Fibroblast of pulmonary artery (primary cell): ENCODE data around the gene CFAP70.
"Not testable (repeated sequence)": the region's sequence is repeated elsewhere in the genome, so short reads cannot be mapped to it uniquely, and the experiment has no call there.

Experiments used
- DNase-seq: peaks from one replicate; pipeline ENCODE4 v3.0.0-alpha.2; 2010; ENCODE audit warnings: low read depth
- H3K4me3 ChIP-seq: replicated peaks from 2 replicates; pipeline ENCODE4 v1.5.1; 2011; ENCODE audit warnings: low read depth, mild to moderate bottlenecking, control low read depth, low read length, moderate library complexity
- TF ChIP-seq, protein P1 (sequence below): IDR thresholded peaks from 2 replicates; pipeline ENCODE4 v1.5.1; 2011; ENCODE audit warnings: mild to moderate bottlenecking, control low read depth, low read length, inconsistent platforms; ENCODE audit errors: missing control alignments

Gene CFAP70

DNA sequence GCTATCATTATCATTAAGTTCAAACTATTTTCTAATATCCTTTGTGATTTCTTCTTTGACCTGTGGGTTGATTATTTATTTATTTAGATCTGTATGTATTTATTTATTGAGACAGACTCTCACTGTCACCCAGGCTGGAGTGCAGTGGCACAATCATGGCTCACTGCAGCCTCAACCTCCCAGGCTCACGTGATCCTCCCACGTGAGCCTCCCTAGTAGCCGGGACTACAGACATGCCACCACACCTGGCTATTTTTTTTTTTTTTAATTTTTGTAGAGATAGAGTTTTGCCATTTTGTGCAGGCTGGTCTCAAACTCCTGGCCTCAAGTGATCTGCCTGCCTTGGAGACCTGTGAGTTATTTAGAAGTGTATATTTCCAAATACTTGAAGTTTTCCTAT is 77.6 kb downstream of the CFAP70 start:
- no peak overlapping the region for H3K4me3 ChIP-seq
- DNase-seq, result no peak
- TF ChIP-seq, protein P1, sequence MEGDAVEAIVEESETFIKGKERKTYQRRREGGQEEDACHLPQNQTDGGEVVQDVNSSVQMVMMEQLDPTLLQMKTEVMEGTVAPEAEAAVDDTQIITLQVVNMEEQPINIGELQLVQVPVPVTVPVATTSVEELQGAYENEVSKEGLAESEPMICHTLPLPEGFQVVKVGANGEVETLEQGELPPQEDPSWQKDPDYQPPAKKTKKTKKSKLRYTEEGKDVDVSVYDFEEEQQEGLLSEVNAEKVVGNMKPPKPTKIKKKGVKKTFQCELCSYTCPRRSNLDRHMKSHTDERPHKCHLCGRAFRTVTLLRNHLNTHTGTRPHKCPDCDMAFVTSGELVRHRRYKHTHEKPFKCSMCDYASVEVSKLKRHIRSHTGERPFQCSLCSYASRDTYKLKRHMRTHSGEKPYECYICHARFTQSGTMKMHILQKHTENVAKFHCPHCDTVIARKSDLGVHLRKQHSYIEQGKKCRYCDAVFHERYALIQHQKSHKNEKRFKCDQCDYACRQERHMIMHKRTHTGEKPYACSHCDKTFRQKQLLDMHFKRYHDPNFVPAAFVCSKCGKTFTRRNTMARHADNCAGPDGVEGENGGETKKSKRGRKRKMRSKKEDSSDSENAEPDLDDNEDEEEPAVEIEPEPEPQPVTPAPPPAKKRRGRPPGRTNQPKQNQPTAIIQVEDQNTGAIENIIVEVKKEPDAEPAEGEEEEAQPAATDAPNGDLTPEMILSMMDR, result no peak

DNA sequence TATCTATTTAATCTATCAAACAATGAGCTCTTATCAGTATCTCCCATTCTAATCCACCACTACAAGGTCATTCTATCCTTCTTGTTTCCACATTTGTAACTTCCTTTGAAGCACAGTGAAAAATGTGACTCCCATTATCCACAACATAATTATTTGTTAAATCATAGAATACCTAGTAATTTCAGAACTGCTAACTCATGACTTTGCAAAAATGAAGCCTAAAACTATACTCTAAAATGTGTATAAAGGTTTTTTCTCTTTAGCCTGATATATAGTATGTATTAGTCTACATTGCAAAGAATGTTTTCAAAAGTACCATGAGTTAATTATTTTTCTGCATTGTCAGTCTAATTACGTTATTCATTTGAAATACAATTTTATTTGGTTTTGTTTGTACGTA is 94.2 kb downstream of the CFAP70 start:
- H3K4me3 ChIP-seq, result no peak overlapping the region
- TF ChIP-seq, protein P1, result no peak
- DNase-seq, result no peak

DNA sequence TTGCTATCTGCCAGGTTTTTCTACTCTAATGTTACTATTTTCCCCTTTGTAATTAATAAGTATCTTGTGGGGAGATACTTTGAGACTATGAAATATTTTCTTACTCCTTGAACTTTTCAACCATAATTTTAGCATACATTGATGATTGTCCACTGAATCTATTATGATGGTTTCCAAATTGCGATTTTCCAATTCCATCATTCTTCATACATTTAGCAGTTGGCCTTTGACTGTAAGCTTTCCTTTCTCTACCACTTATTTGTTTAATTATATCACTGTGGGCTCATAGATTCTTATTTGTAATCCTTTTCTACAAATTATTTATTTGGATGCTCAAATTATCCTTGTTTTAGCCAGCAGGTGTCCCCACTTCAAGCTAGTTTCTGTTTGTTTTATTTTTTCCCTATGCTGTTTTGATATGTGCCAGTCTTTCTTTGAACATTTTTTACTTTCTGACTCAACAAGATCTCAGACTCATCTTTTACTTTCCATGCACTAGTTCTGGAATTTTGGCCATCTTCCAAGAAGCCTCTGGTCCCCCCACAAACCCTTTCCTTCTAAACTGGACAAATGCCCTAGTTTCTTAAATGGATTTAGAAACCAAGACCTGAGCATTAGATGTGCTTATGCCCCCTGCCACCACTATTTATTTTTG is 94.8 kb downstream of the CFAP70 start:
- peak; percentile 51 for DNase-seq
- H3K4me3 ChIP-seq, result no peak overlapping the region
- TF ChIP-seq, protein P1, result peak; percentile 61

DNA sequence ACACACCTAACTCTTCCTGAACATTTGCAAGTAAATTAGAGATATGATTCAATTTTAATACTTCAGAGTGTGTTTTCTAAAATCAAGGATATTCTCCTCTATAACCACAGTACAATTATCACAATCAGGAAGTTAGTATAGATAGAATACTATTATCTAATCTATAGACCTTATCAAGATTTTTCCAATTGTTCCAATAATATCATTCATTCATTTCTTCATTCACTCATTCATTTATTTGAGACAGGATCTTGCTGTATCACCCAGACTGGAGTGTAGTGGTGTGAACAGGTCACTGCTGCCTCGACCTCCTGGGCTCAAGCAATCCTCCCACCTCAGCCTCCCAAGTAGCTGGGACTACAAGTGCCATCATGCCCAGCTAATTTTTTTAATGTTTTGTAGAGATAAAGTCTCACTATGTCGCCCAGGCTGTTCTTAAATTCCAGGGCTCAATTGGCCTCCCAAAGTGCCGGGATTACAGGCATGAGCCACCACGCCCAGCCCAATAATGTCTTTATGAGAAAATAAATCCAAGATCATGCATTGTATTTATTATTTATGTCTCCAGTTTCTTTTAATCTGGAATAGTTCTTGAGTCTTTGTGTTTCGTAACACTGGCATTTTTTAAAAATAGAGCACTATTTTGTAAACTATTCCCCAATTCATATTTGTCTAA is 95.6 kb downstream of the CFAP70 start:
- DNase-seq, result no peak

DNA sequence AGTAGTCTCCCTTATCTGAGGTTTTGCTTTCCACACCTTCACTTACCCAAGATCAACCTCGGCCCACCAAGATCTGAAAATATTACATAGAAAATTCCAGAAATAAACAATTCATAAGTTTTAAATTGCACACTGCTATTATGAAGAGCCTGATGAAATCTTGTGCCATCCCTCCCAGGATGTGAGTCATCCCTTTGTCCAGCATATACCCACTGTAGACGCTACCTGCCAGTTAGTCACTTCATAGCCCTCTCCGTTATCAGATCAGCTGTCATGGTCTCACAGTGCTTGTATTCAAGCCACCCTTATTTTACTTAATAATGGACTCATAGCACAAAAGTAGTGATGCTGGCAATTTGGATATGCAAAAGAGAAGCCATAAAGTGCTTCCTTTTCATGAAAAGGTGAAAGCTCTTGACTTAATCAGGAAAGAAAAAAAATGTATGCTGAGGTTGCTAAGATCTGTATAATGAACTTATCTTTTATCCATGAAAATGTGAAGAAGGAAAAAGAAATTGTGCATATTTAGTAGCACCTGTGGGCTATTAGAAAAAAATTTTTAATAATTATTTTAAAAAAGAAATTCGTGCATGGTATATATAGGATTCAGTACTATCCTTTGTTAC is 96.4 kb downstream of the CFAP70 start:
- TF ChIP-seq, protein P1, result no peak
- no peak overlapping the region for H3K4me3 ChIP-seq
- DNase-seq, result peak; percentile 82

More for the DNA sequence above, 95.6 kb downstream of the CFAP70 start:
- TF ChIP-seq, protein P1, result no peak
- no peak overlapping the region for H3K4me3 ChIP-seq

DNA sequence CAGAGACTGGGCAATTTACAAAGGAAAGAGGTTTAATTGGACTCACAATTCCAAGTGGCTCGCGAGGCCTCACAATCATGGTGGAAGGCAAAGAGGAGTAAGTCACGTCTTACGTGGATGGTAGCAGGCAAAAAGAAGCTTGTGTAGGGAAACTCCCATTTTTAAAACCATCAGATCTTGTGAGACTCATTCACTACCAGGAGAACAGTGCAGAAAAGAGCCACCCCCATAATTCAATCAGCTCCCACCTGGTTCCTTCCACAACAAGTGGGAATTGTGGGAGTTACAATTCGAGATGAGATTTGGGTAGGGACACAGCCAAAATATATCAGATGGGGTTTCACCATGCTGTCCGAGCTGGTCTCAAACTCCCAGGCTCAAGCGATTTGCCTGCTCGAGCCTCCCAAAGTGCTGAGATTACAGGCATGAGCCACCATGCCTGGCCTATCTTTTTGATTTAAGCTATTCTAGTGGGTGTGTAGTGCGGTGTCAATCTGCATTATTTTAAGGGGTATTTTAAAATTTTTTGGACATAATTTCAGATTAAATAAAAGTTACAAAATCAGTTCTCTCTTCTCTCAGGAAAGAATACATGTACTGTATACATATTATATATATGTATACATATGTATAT is 97.2 kb downstream of the CFAP70 start:
- H3K4me3 ChIP-seq, result no peak overlapping the region
- no peak for DNase-seq
- TF ChIP-seq, protein P1, result no peak

DNA sequence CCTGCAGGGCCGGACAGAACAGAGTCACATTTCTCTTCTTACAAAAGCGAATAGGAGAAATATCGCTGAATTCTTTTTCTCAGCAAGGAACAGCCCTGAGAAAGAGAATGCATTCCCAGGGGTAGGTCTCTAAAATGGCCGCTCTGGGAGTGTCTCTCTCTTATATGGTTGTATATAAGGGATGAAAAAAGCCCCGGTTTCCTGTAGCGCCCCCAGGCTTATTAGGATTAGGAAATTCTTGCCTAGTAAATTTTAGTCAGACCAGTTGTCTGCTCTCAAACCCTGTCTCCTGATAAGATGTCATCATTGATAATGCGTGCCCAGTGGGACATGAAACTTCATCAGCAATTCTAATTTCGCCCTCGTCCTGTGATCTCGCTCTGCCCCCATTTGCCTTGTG is 100.1 kb downstream of the CFAP70 start:
- not testable (repeated sequence) for H3K4me3 ChIP-seq, DNase-seq
